GM18499 (cell line): Measurements from ENCODE around the gene CNTN1.
A peak's percentile ranks its signal among the peaks of the same experiment; 100 is the strongest.

Source experiments
- ATAC-seq: cut with Tn5 transposase; IDR thresholded peaks from one replicate; pipeline ENCODE4 v1.9.1; 2021; ENCODE audit warnings: moderate number of reproducible peaks; ENCODE audit not compliant: insufficient read depth, unreplicated experiment

The CNTN1 gene

DNA sequence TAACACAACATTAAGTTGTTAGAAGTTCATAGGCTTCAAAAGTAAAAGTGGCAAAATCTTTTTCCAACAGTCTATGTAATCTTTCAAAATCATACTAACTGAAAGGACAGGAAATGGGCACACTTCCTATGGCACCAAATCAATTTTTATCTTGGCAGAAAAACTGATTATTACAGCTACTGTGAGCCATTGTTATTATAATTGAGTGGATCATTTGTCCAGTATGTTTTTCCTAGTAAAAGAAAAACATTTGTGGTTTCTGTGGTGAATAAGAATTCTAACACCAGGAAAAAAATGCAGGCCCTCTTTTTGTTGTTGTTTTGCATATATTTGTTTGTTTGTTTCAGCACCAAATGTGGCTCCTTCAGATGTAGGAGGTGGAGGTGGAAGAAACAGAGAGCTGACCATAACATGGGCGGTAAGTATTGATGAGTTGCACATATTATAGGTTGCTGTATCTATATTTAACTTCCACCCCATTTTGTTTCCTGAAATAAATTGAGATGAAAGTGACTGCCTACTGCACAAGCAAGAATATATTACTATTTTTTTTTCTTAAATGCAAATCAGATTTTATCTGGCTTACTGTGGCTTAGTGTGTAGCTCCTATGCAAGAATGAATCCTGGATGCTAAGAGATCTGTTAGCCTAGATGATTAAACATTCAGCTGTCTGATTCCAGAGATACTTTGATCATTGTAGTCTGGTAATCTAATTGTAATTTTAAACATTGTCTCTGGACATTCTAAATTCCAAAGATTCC, 321.8 kb downstream of the CNTN1 start:
- ATAC-seq: no peak

DNA sequence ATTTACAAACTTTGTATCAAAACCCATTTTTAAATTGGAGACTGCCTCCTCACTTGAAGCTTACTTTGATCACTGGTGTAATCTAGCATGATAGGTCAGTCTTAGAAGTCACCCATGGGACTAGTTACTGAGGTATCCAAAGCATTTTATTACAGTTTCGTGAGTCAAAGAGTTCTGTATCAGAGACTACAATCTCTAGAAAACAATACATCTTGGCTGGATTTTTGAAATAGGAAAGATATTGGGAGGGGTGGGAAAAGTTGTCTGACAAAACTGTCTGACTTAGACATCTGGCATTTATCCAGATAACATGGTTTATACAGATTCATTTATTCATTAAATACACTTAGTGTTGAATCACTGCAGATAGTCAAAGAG, 322.4 kb downstream of the CNTN1 start:
- ATAC-seq: no peak

DNA sequence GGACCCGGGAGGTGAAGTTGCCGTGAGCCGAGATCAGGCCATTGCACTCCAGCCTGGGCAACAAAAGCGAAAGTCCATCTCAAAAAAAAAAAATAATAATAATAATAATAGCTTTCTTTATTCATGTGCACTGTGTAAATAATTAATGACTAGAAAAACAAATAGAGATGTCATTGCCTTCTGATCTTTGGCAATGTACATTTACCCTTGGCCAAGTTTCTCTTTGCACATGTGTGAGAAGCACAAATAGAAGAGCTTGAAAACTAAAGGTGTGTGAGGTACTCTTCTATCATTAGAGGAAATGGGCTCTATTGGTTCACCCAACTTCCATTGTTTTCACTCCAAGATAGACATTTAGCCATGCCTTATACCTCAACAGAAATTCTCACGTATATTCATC, 325.8 kb downstream of the CNTN1 start:
- no peak for ATAC-seq

- no peak for ATAC-seq
These were observed 327.2 kb downstream of the CNTN1 start for GRCh38 chr12:41019461-41019860.

DNA sequence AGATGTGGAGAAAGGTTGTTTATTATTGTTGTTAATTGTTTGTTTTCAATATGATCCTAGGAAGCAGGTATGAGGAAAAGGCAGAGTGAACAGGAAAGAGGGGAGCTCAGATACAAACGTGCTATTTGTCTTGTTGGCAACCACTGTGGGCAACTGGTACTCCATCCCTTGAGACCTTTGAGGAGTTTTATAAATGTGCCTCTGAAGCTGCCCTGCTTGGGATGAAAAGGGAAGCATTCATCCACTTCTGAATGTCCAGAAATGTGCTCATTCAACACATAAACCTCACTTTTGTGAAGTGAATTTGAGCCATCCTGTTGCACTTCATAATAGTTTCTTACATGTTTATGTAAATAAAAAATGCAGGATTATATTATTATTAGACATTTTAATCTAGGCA, 331.6 kb downstream of the CNTN1 start:
- ATAC-seq: no peak

DNA sequence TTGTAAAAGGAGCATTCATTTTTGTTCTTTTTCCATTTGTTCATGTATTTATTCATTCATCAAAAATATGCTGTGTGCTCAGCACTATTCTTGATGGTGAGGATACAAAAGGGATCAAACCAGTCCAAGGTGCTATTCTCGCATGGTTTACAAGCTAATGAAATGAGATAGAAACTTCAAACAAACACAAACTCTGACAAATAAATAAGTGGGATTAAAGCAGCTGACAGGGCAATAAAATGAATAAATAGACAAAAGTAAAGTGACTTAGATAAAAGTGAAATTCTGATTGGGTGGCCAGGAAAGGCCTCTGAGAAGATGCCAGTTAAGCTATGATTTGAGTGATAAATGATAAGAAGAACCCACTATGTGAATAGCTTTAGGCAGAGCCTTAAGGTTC, 333.9 kb downstream of the CNTN1 start:
- ATAC-seq: no peak

DNA sequence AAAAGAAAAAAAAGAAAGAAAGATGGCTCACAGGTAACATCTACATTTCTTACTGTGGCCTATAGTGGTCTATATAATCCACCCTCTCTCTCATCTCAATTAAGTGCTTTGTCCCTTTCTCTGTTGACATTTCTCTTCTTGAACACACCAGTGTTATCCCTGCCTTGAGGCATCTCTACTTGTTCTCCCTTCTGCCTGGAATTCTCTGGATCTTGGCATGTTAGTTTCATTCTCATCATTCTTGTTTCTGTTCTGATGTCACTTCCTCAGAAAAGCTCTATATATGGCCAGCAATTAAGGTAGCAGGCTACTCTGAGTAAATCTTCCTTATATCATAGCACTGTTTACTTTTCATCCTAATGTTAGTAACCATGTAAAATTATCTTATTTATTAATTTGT, 340.1 kb downstream of the CNTN1 start:
- no peak for ATAC-seq

DNA sequence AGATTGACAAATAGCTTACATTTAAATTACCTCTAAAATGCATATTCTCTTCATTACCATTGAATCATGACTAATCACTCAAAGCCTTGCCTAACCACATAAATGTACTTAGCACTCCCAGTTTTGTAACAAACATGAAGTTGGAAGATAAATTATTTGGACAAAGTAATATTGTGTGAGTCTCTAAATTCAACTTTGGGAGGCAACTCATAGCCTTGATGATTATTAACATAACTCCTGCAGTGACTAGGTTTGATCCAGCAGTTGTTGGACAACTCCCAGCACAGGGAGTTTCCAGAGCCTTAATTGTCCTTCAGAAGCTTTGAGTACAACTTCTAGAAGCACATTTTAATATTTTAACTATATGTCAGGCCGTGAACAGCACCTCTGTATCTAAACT, 342.4 kb downstream of the CNTN1 start:
- no peak for ATAC-seq

DNA sequence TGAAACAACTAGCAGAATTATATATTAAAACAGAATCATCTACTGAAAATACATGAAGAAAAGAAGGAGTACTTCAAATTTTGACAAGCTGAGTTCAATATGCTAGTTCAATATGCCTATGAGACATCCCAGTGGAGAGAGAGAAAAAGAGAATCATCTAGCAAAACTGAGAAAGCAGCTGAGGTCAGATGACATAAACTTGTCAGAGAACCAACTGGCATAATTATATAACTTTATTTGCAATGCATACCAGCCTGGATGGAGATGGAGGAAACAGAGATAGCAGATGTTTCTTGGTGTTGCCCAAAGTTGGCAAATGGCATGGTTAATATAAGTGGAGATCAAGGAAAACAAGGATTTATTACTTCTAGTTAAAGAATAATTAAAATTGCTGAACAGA, 347.2 kb downstream of the CNTN1 start:
- ATAC-seq: no peak

DNA sequence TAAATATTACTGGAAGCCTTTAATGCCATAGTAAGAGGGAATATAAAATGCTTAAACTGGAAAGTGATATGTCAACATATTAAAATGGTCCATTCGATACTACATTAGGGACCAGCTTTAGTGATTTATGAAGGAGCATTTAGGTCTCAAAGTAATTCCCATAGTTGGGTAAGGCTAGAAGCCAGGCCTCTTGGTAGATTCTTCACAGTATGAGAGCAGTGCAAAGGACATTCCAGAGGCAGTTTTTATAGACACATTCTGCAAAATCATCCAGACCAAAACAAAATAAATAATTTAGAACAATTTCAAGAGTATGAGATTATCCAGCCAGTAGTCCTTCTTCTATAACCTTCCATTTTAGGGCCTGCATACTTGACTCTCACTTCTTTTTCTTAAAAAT, 353.3 kb downstream of the CNTN1 start:
- ATAC-seq: no peak

DNA sequence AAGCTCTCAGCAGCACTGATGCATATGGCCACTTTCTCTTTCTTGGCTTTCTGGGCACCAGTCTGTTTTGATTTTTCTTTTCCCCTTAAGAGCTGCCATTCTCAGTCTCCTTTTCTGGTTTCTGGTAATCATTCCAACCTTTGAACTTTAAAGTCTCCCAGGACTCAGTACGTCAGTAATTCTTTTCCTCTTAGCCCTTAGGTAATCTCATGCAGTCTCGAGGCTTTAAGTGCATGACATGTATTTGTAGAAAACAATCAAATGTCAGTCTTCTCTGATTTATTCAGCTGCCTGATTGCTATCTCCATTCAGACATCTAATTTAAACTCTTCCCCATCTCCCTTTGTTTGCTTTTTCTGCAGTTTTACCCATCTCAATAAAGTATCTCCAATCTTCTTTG, 356.8 kb downstream of the CNTN1 start:
- no peak for ATAC-seq

DNA sequence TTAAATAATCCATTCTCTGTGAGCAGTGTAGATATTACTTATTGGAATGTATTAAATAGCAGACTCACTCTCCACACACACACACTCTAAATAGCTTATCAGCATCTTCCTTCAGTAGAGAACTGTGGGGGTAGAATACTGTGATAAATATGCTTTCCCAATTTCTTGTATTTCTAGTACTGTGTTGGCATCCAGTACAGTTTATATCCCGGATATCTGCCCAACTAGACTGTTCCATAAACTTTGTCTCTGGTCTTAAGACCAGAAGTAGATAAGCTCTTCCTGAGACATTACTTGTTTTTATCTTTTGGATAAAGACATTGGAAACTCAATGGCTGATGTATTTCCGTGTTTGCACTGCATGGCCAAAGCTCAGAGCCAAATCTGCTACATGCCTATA, 359.7 kb downstream of the CNTN1 start:
- ATAC-seq: no peak

DNA sequence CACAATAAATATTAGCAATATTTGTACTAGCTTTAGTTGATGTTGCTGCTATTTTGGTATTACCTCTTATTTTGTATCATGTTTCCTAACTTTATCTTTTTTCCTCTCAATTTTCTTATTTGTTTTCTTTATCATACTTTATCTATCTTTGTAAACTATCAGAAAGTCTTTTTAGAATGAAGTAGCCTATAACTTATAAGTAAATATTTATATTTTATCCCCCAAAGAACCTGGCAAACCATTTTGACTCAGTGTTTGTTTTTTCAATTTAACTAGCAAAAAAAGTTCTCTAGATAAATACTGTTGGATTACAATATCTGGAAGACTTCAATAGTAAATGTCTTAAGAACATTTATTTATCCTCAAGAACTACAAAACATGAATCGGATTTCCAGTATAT, 360.2 kb downstream of the CNTN1 start:
- no peak for ATAC-seq

DNA sequence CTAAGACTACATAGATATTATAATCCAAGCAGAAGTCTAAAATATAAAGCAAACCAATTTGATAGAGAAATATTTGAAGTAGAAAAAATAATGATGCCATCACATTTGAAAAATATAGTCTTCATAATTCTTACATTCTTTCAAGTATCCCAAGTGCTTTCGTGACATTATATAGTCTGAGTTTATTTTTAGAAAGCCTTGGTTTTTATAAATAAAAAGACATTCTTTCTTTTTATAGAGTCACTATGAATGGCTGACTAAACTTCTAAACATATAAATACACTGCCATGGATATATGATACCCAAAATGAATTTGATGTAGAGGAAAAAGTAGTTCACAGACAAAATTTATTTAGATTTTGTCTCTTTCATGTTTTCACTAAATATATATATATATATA, 360.8 kb downstream of the CNTN1 start:
- no peak for ATAC-seq

GRCh38 chr12:41055875-41056577, 363.8 kb downstream of the CNTN1 start:
- no peak for ATAC-seq

DNA sequence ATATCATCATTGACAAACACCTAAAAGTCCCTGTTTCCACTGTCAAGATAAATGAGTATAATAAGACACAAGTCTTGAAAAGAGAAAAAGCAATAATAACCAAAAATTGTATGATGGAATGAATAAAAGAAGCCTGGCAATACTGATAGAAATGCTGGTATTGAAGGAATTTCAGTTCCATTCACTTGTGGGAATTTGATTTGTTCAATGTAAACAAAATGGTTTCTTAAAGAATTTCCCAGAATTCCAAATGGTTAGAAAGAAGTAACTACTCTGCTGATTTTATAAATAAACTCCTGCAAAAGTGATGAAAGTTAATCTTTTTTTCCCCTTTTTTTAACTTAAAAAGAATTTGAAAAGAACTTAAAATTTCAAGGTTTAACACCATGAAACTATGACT, 366.0 kb downstream of the CNTN1 start:
- ATAC-seq: no peak

- ATAC-seq: no peak
These were observed 369.0 kb downstream of the CNTN1 start for GRCh38 chr12:41061192-41061591.

- ATAC-seq: no peak
These were observed 372.2 kb downstream of the CNTN1 start for GRCh38 chr12:41064411-41064810.

GRCh38 chr12:41067941-41068645, 375.9 kb downstream of the CNTN1 start:
- no peak for ATAC-seq

DNA sequence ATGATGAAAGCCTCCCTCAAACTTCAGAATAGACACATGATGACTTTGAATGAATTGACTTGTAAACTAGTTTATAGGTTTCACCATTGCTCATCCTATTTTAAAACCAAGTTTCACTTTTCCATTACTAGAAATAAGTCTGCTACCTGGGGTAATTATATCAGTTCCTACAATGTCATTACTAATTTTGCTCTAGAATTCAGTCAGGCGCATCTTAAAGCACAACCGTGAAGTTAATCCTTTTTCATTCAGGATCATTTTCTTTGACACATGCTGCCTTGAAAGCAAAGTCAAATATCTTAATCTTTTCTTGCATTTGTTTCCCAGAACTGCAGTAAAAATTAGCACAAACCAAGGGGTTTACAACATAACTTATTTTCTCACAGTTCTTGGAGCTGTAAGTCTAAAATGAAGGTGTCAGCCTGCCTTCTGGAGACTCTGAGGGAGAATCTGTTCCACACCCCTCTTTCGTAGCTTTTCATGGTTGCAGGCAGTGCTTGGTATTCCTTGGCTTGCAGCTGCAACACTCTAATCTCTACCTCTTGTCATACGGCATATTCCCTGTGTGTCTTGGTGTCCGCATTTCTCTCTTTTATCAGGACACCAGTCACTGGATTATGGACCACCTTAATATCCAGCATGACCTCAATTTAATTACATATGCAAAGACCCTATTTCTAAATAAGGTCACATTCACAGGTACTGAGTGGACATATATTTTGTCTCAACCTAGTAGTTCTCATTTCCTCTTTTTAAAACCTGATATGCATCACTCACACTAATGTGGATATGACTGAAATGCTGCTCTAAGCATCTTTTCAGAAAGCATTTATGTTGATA, 381.6 kb downstream of the CNTN1 start:
- peak; percentile 89 for ATAC-seq

DNA sequence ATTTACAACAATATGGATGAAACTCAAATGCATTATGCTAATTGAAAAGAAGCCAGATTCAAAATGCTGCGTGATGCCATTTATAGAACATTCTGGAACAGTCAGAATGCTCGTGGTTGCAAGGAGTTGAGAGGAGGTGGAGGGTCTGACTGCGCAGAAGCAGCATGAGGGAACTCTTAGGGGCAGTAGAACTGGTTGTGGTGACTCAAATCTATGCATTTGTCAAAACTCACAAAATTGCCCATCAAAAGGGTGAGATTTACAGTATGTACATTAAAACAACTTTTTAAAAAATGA, 382.2 kb downstream of the CNTN1 start:
- ATAC-seq: no peak
